ENCODE data around the gene TMOD3. TPM values are rescaled to one million over a fixed set of nuclear protein-coding genes. Genes with fewer than 3 reads are reported as not detected.

TMOD3 gene
- total and polyA plus RNA-seq, 2 of the 4 experiments (the other 2 are of a cell fraction) = 10.7 to 22.0 TPM

- CTCF ChIA-PET = interaction anchor here (0.5 kb wide), 1 partner anchor 31 kb away, joined by 4 read pairs; no protein-coding TSS in a partner anchor
- POLR2A ChIA-PET (ENCODE audit: unreplicated experiment) = no interaction called here
- in situ Hi-C loops (cut with MboI; ENCODE audit: low sequenced_read_pairs) = no loop called here
Measured at GRCh38 chr15:51936105-51936478, 106.6 kb downstream of the TMOD3 start.

More at GRCh38 chr15:51936105-51936478, 106.6 kb downstream of the TMOD3 start:
- peaks cover 4% of the 10 kb centered on the region; the same call in 1 of the 2 replicates for H4K20me1 ChIP-seq (ENCODE audit: insufficient read depth, low read length)
- H4K8ac ChIP-seq (ENCODE audit: low read depth in 2 of 2, low read length in 2 of 2) = no peak overlapping the region
- no peak overlapping the region for H3K14ac ChIP-seq (replicated peaks; ENCODE audit: low read depth, low read length)
- H3K56ac ChIP-seq (ENCODE audit: extremely low read depth, insufficient read depth, low read length) = no peak overlapping the region
- H4K91ac ChIP-seq (ENCODE audit: insufficient read depth, low read depth, low read length) = no peak overlapping the region
- no peak overlapping the region for H3K9ac ChIP-seq (ENCODE audit: low read depth, low read length)
- peaks cover 7 to 14% of the 10 kb centered on the region in 2 experiments for H3K79me1 ChIP-seq (ENCODE audit: low read depth in 1 of 2, low read length in 2 of 2)
- no peak overlapping the region for H3K4me2 ChIP-seq (ENCODE audit: low read depth, low read length)
- H2BK15ac ChIP-seq (ENCODE audit: low read depth, low read length) = no peak overlapping the region
- no peak overlapping the region for H4K5ac ChIP-seq (ENCODE audit: low read depth, low read length)
- H2AK5ac ChIP-seq (ENCODE audit: low read depth, low read length) = no peak overlapping the region
- no peak overlapping the region for H3K4me3 ChIP-seq (ENCODE audit: insufficient read depth, low read depth, low read length)
- no TSS peak for BruUV-seq (replicated peaks)
- intact Hi-C loops (cut with micrococcal nuclease) (no loop called here), dilution Hi-C loops (cut with HindIII; ENCODE audit: low sequenced_read_pairs, unreplicated experiment) (no loop called here)
- H2BK20ac ChIP-seq (ENCODE audit: low read depth, low read length) = no peak overlapping the region
- H2AFZ ChIP-seq (replicated peaks; ENCODE audit: low read length, poor library complexity) = no peak overlapping the region
- 0 out of 2 replicates have a peak, but pooled peaks cover 9% of the 10 kb centered on the region for H3K9me1 ChIP-seq (ENCODE audit: insufficient read depth, low read length)
- no peaks in the 10 kb centered on the region for H3K27me3 ChIP-seq (ENCODE audit: control insufficient read depth, insufficient read depth, low read length)
- no peak for ATAC-seq (ENCODE audit: low read depth)
- no CpG with 5 or more reads among the region's 2 CpGs for WGBS, 2 experiments (ENCODE audit: extremely low coverage in 2 of 2, insufficient read length in 1 of 2)
- H2BK120ac ChIP-seq (ENCODE audit: low read depth, low read length) = no peak overlapping the region
- no peak for DNase-seq
- no peak overlapping the region for H2BK5ac ChIP-seq (ENCODE audit: low read depth, low read length, poor library complexity, severe bottlenecking)
- H3K36me3 ChIP-seq (ENCODE audit: control insufficient read depth, insufficient read depth, low read length) = peaks cover 18% of the 10 kb centered on the region
- no peak overlapping the region for H3K23ac ChIP-seq (ENCODE audit: low read depth, low read length)
- H3K18ac ChIP-seq (ENCODE audit: low read depth, low read length) = no peak overlapping the region
- no peaks in the 10 kb centered on the region for H3K9me3 ChIP-seq (ENCODE audit: control insufficient read depth, insufficient read depth, low read length)
- H2AK9ac ChIP-seq (replicated peaks; ENCODE audit: low read depth, low read length, poor library complexity) = no peak overlapping the region
- H3K27ac ChIP-seq (ENCODE audit: insufficient read depth, low read length) = no peak overlapping the region
- no peaks in the 10 kb centered on the region for H3K4me1 ChIP-seq (ENCODE audit: control insufficient read depth, insufficient read depth, low read length)
- no peak overlapping the region for H3K4ac ChIP-seq (ENCODE audit: low read depth, low read length)
- TF ChIP-seq SMC3 (IDR thresholded peaks at IDR 0.05; ENCODE audit: low read depth, low read length) (no peak), ELK1 (IDR thresholded peaks at IDR 0.05; ENCODE audit: borderline replicate concordance, low read depth, low read length) (no peak), RAD21 (IDR thresholded peaks at IDR 0.05; ENCODE audit: low read length) (no peak), CEBPB (IDR thresholded peaks at IDR 0.05; ENCODE audit: low read depth, low read length) (no peak), CTCF (conservative IDR thresholded peaks at IDR 0.05; ENCODE audit: low read depth, low read length) (no peak), MXI1 (IDR thresholded peaks at IDR 0.05; ENCODE audit: borderline replicate concordance, low read depth, low read length) (no peak), USF2 (IDR thresholded peaks at IDR 0.05; ENCODE audit: low read depth, low read length) (no peak), FOS (IDR thresholded peaks at IDR 0.05; ENCODE audit: low read depth, low read length) (no peak), CHD1 (IDR thresholded peaks at IDR 0.05; ENCODE audit: low read depth, low read length) (no peak), MAFK (IDR thresholded peaks at IDR 0.05; ENCODE audit: low read depth, low read length) (no peak), BHLHE40 (IDR thresholded peaks at IDR 0.05; ENCODE audit: low read depth, low read length) (no peak), RFX5 (IDR thresholded peaks at IDR 0.05; ENCODE audit: low read depth, low read length) (no peak), POLR2A (IDR thresholded peaks at IDR 0.05; ENCODE audit: low read depth, low read length) (no peak), NFE2L2 (IDR thresholded peaks at IDR 0.05; ENCODE audit: low read depth, low read length) (no peak)

Measured in IMR-90 (cell line).